ENCODE measurements around the gene AHCYL2.

AHCYL2 gene

DNA sequence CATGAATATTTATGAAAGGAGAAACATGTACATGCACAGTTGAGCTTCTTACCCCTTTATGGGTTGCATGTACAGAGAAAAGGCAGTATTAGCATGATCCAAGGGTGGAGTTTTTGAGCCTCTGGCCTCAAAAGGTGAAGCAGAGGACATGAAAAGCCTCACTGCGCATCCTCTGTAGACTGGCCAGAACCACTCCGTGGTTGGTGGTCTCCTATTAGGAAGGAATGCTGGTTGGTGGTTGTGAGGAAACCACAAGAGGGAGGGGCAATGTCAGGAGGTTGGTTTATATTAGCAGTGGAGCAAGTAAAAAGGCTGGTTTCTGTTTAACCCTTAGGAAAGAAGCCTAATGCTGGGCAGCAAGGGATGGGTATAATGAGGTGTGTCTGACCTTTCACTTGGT lies 37.5 kb downstream of the AHCYL2 start:
- Histone ChIP-seq H3K9me3 (ENCODE audit: control insufficient read depth, low read length) (no peaks in the 10 kb centered on the region), H3K4me3 (ENCODE audit: insufficient read depth, low read depth, low read length, poor library complexity, severe bottlenecking) (no peak overlapping the region), H3K27me3 (replicated peaks; ENCODE audit: control insufficient read depth, insufficient read depth, low read length, poor library complexity, severe bottlenecking) (no peaks in the 10 kb centered on the region), H3K36me3 (ENCODE audit: control insufficient read depth, insufficient read depth, low read length) (no peaks in the 10 kb centered on the region), H3K27ac (ENCODE audit: insufficient read depth, low read length, poor library complexity, severe bottlenecking) (no peak overlapping the region), H3K4me1 (ENCODE audit: control insufficient read depth, insufficient read depth, low read length, poor library complexity, severe bottlenecking) (peaks cover 7% of the 10 kb centered on the region)
- no peak for DNase-seq

GRCh38 chr7:129263168-129263567 lies 38.3 kb downstream of the AHCYL2 start:
- H3K9me3 ChIP-seq (ENCODE audit: control insufficient read depth, low read length): no peaks in the 10 kb centered on the region
- no peaks in the 10 kb centered on the region for H3K36me3 ChIP-seq (ENCODE audit: control insufficient read depth, insufficient read depth, low read length)
- peaks cover 7% of the 10 kb centered on the region for H3K4me1 ChIP-seq (ENCODE audit: control insufficient read depth, insufficient read depth, low read length, poor library complexity, severe bottlenecking)
- H3K4me3 ChIP-seq (ENCODE audit: insufficient read depth, low read depth, low read length, poor library complexity, severe bottlenecking): no peak overlapping the region
- no peak overlapping the region for H3K27ac ChIP-seq (ENCODE audit: insufficient read depth, low read length, poor library complexity, severe bottlenecking)
- no peak for DNase-seq
- no peaks in the 10 kb centered on the region for H3K27me3 ChIP-seq (replicated peaks; ENCODE audit: control insufficient read depth, insufficient read depth, low read length, poor library complexity, severe bottlenecking)

GRCh38 chr7:129264534-129264933 lies 39.7 kb downstream of the AHCYL2 start:
- Histone ChIP-seq H3K9me3 (ENCODE audit: control insufficient read depth, low read length) (no peaks in the 10 kb centered on the region), H3K27me3 (replicated peaks; ENCODE audit: control insufficient read depth, insufficient read depth, low read length, poor library complexity, severe bottlenecking) (no peaks in the 10 kb centered on the region), H3K27ac (ENCODE audit: insufficient read depth, low read length, poor library complexity, severe bottlenecking) (no peak overlapping the region), H3K36me3 (ENCODE audit: control insufficient read depth, insufficient read depth, low read length) (no peaks in the 10 kb centered on the region), H3K4me1 (ENCODE audit: control insufficient read depth, insufficient read depth, low read length, poor library complexity, severe bottlenecking) (peaks cover 7% of the 10 kb centered on the region), H3K4me3 (ENCODE audit: insufficient read depth, low read depth, low read length, poor library complexity, severe bottlenecking) (no peak overlapping the region)
- no peak for DNase-seq

GRCh38 chr7:129265328-129265727 lies 40.5 kb downstream of the AHCYL2 start:
- DNase-seq: no peak
- Histone ChIP-seq H3K4me3 (ENCODE audit: insufficient read depth, low read depth, low read length, poor library complexity, severe bottlenecking) (no peak overlapping the region), H3K36me3 (ENCODE audit: control insufficient read depth, insufficient read depth, low read length) (no peaks in the 10 kb centered on the region), H3K27me3 (replicated peaks; ENCODE audit: control insufficient read depth, insufficient read depth, low read length, poor library complexity, severe bottlenecking) (no peaks in the 10 kb centered on the region), H3K4me1 (ENCODE audit: control insufficient read depth, insufficient read depth, low read length, poor library complexity, severe bottlenecking) (peaks cover 7% of the 10 kb centered on the region), H3K27ac (ENCODE audit: insufficient read depth, low read length, poor library complexity, severe bottlenecking) (no peak overlapping the region), H3K9me3 (ENCODE audit: control insufficient read depth, low read length) (no peaks in the 10 kb centered on the region)

GRCh38 chr7:129266181-129266580 lies 41.4 kb downstream of the AHCYL2 start:
- no peak for DNase-seq
- Histone ChIP-seq H3K4me1 (ENCODE audit: control insufficient read depth, insufficient read depth, low read length, poor library complexity, severe bottlenecking) (peaks cover 7% of the 10 kb centered on the region), H3K4me3 (ENCODE audit: insufficient read depth, low read depth, low read length, poor library complexity, severe bottlenecking) (no peak overlapping the region), H3K36me3 (ENCODE audit: control insufficient read depth, insufficient read depth, low read length) (no peaks in the 10 kb centered on the region), H3K27ac (ENCODE audit: insufficient read depth, low read length, poor library complexity, severe bottlenecking) (no peak overlapping the region), H3K9me3 (ENCODE audit: control insufficient read depth, low read length) (no peaks in the 10 kb centered on the region), H3K27me3 (replicated peaks; ENCODE audit: control insufficient read depth, insufficient read depth, low read length, poor library complexity, severe bottlenecking) (no peaks in the 10 kb centered on the region)

- Histone ChIP-seq H3K27ac (ENCODE audit: insufficient read depth, low read length, poor library complexity, severe bottlenecking) (no peak overlapping the region), H3K27me3 (replicated peaks; ENCODE audit: control insufficient read depth, insufficient read depth, low read length, poor library complexity, severe bottlenecking) (no peaks in the 10 kb centered on the region), H3K36me3 (ENCODE audit: control insufficient read depth, insufficient read depth, low read length) (no peaks in the 10 kb centered on the region), H3K9me3 (ENCODE audit: control insufficient read depth, low read length) (no peaks in the 10 kb centered on the region), H3K4me3 (ENCODE audit: insufficient read depth, low read depth, low read length, poor library complexity, severe bottlenecking) (no peak overlapping the region), H3K4me1 (ENCODE audit: control insufficient read depth, insufficient read depth, low read length, poor library complexity, severe bottlenecking) (no peaks in the 10 kb centered on the region)
- DNase-seq: no peak
These were observed 45.2 kb downstream of the AHCYL2 start for GRCh38 chr7:129270077-129270476.

- no peaks in the 10 kb centered on the region for H3K9me3 ChIP-seq (ENCODE audit: control insufficient read depth, low read length)
- no peak overlapping the region for H3K4me3 ChIP-seq (ENCODE audit: insufficient read depth, low read depth, low read length, poor library complexity, severe bottlenecking)
- DNase-seq: peak; percentile 12 to 46 (median 23)
- no peak overlapping the region for H3K27ac ChIP-seq (ENCODE audit: insufficient read depth, low read length, poor library complexity, severe bottlenecking)
- H3K4me1 ChIP-seq (ENCODE audit: control insufficient read depth, insufficient read depth, low read length, poor library complexity, severe bottlenecking): no peaks in the 10 kb centered on the region
- no peaks in the 10 kb centered on the region for H3K36me3 ChIP-seq (ENCODE audit: control insufficient read depth, insufficient read depth, low read length)
- no peaks in the 10 kb centered on the region for H3K27me3 ChIP-seq (replicated peaks; ENCODE audit: control insufficient read depth, insufficient read depth, low read length, poor library complexity, severe bottlenecking)
These were observed 46.9 kb downstream of the AHCYL2 start for GRCh38 chr7:129271500-129272355.

- Histone ChIP-seq H3K27ac (ENCODE audit: insufficient read depth, low read length, poor library complexity, severe bottlenecking) (no peak overlapping the region), H3K27me3 (replicated peaks; ENCODE audit: control insufficient read depth, insufficient read depth, low read length, poor library complexity, severe bottlenecking) (no peaks in the 10 kb centered on the region), H3K36me3 (ENCODE audit: control insufficient read depth, insufficient read depth, low read length) (no peaks in the 10 kb centered on the region), H3K9me3 (ENCODE audit: control insufficient read depth, low read length) (no peaks in the 10 kb centered on the region), H3K4me3 (ENCODE audit: insufficient read depth, low read depth, low read length, poor library complexity, severe bottlenecking) (no peak overlapping the region), H3K4me1 (ENCODE audit: control insufficient read depth, insufficient read depth, low read length, poor library complexity, severe bottlenecking) (no peaks in the 10 kb centered on the region)
- no peak for DNase-seq
These were observed 49.1 kb downstream of the AHCYL2 start for GRCh38 chr7:129273936-129274335.

GRCh38 chr7:129277629-129278028 lies 52.8 kb downstream of the AHCYL2 start:
- no peaks in the 10 kb centered on the region for H3K27me3 ChIP-seq (replicated peaks; ENCODE audit: control insufficient read depth, insufficient read depth, low read length, poor library complexity, severe bottlenecking)
- H3K27ac ChIP-seq (ENCODE audit: insufficient read depth, low read length, poor library complexity, severe bottlenecking): no peak overlapping the region
- H3K4me1 ChIP-seq (ENCODE audit: control insufficient read depth, insufficient read depth, low read length, poor library complexity, severe bottlenecking): no peaks in the 10 kb centered on the region
- no peaks in the 10 kb centered on the region for H3K9me3 ChIP-seq (ENCODE audit: control insufficient read depth, low read length)
- DNase-seq: no peak
- H3K4me3 ChIP-seq (ENCODE audit: insufficient read depth, low read depth, low read length, poor library complexity, severe bottlenecking): no peak overlapping the region
- no peaks in the 10 kb centered on the region for H3K36me3 ChIP-seq (ENCODE audit: control insufficient read depth, insufficient read depth, low read length)

DNA sequence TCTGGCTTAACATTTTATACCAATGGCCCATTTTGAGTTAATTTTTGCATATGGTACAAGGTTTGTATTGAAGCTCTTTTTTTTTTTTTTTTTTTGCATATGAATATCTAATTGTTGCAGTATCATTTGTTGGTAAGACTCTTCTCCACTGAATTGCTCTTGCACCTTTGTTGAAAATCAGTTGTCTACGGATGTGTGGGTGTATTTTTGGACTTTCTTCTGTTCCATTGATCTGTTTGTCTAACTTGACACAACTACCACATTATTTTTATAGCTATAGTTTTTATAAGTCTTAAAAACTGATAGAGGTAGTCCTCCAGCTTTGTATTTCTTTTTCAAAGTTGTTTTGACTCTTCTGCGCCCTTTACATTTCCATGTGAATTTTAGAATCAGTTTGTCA lies 53.9 kb downstream of the AHCYL2 start:
- H3K9me3 ChIP-seq (ENCODE audit: control insufficient read depth, low read length): no peaks in the 10 kb centered on the region
- no peak overlapping the region for H3K4me3 ChIP-seq (ENCODE audit: insufficient read depth, low read depth, low read length, poor library complexity, severe bottlenecking)
- no peaks in the 10 kb centered on the region for H3K27me3 ChIP-seq (replicated peaks; ENCODE audit: control insufficient read depth, insufficient read depth, low read length, poor library complexity, severe bottlenecking)
- no peak overlapping the region for H3K27ac ChIP-seq (ENCODE audit: insufficient read depth, low read length, poor library complexity, severe bottlenecking)
- no peaks in the 10 kb centered on the region for H3K36me3 ChIP-seq (ENCODE audit: control insufficient read depth, insufficient read depth, low read length)
- no peaks in the 10 kb centered on the region for H3K4me1 ChIP-seq (ENCODE audit: control insufficient read depth, insufficient read depth, low read length, poor library complexity, severe bottlenecking)
- no peak for DNase-seq

Measured in effector memory CD4-positive, alpha-beta T cell (primary cell).